Measurements from ENCODE around the gene STAT1. TPM values are rescaled to one million over a fixed set of nuclear protein-coding genes. Genes with fewer than 3 reads are reported as not detected.

STAT1 gene
- total RNA-seq, 1 experiment from 2014 or later: 76.5 TPM

DNA sequence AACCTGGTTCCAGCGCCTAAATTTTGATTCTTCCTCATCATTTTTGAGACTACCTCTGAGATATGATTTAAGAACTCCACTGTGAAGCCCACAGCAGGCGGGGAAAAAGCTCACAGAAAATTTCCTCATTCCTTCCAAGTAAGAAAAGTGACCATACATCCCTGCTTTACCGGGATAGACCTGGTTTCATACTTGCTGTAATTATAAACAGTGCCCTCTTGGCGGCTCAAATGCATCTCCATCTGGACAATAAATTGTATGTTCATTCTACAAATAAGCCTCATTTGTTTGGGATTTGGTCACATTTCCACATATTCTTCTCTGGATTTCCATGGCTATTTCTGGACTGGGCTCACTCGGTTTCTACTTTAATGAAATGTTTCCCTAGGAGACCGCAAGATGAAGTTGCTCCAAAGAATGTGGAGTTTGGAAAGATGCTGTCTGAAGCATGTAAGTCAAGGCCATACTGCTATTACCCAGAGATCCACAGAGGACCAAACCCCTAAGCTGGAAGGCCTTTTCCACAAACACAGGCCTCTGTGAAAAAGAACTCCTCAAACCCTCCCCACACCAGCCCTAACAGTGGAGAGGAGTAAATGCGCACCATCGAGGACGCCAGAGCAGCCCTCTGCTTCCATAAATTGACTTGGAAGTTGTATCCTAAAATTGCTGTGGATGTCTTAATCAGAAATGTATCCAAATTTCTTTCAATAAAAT, 13.9 kb downstream of the STAT1 start:
- no TSS peak for BruUV-seq (replicated peaks)

GRCh38 chr2:190999058-190999457, 14.9 kb downstream of the STAT1 start:
- Histone ChIP-seq H3K36me3 (ENCODE audit: insufficient read depth, low read length, poor library complexity, severe bottlenecking) (peaks cover 78% of the 10 kb centered on the region), H3K27me3 (replicated peaks; ENCODE audit: insufficient read depth, low read depth, low read length, poor library complexity) (no peaks in the 10 kb centered on the region), H3K4me1 (ENCODE audit: insufficient read depth, low read length, poor library complexity, severe bottlenecking) (no peaks in the 10 kb centered on the region), H3K4me3 (ENCODE audit: low read depth, low read length, poor library complexity, severe bottlenecking) (no peak overlapping the region), H3K9me3 (ENCODE audit: low read depth, low read length, poor library complexity, severe bottlenecking) (no peaks in the 10 kb centered on the region), H3K27ac (ENCODE audit: low read depth, low read length, poor library complexity, severe bottlenecking) (no peak overlapping the region)
- intact Hi-C loops (cut with micrococcal nuclease; ENCODE audit: unreplicated experiment): no loop called here
- no peak for DNase-seq (ENCODE audit: low spot score)
- TF ChIP-seq CTCF (conservative IDR thresholded peaks at IDR 0.05; ENCODE audit: low read depth, low read length) (no peak), EZH2 (IDR thresholded peaks at IDR 0.05; ENCODE audit: borderline replicate concordance, low read depth, low read length, poor library complexity, severe bottlenecking) (no peak)
- no TSS peak for BruUV-seq (replicated peaks)
- CTCF ChIA-PET: no interaction called here
- POLR2A ChIA-PET (ENCODE audit: low non-redundant PET): no interaction called here

More for the DNA sequence above, 13.9 kb downstream of the STAT1 start:
- H3K4me1 ChIP-seq (ENCODE audit: insufficient read depth, low read length, poor library complexity, severe bottlenecking): no peaks in the 10 kb centered on the region
- H3K27me3 ChIP-seq (replicated peaks; ENCODE audit: insufficient read depth, low read depth, low read length, poor library complexity): no peaks in the 10 kb centered on the region
- no peak overlapping the region for H3K27ac ChIP-seq (ENCODE audit: low read depth, low read length, poor library complexity, severe bottlenecking)
- H3K9me3 ChIP-seq (ENCODE audit: low read depth, low read length, poor library complexity, severe bottlenecking): no peaks in the 10 kb centered on the region
- TF ChIP-seq EZH2 (IDR thresholded peaks at IDR 0.05; ENCODE audit: borderline replicate concordance, low read depth, low read length, poor library complexity, severe bottlenecking): no peak
- peaks cover 83% of the 10 kb centered on the region for H3K36me3 ChIP-seq (ENCODE audit: insufficient read depth, low read length, poor library complexity, severe bottlenecking)
- intact Hi-C loops (cut with micrococcal nuclease; ENCODE audit: unreplicated experiment): no loop called here
- ChIA-PET CTCF (no interaction called here), POLR2A (ENCODE audit: low non-redundant PET) (no interaction called here)
- no peak overlapping the region for H3K4me3 ChIP-seq (ENCODE audit: low read depth, low read length, poor library complexity, severe bottlenecking)
- DNase-seq (ENCODE audit: low spot score): no peak

DNA sequence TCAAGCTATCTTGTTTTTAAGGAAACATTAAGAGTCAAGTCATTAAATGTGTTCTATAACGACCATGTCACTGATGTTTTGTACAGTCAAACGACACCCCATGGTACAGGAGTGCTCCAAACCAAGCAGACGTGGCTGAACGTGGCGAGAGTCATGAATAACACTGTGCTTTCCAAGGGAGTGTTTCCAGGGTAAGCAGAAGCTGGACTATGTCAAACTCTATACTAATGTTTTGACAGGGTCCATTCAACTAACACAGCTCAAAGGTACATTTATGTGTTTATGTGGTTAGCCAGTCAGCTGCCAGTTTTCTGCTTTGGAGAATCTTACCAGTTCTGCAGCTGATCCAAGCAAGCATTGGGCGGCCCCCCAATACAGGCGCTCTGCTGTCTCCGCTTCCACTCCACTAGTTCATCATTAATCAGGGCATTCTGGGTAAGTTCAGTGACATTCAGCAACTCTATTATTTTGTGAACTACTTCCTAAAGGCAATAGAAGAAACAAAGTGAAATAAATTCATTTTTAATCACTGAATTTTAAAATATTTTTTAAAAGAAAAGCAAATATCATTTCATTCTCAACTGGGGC, 16.4 kb downstream of the STAT1 start:
- TF ChIP-seq CTCF (conservative IDR thresholded peaks at IDR 0.05; ENCODE audit: low read depth, low read length) (no peak), EZH2 (IDR thresholded peaks at IDR 0.05; ENCODE audit: borderline replicate concordance, low read depth, low read length, poor library complexity, severe bottlenecking) (no peak)
- no peak overlapping the region for H3K4me3 ChIP-seq (ENCODE audit: low read depth, low read length, poor library complexity, severe bottlenecking)
- H3K36me3 ChIP-seq (ENCODE audit: insufficient read depth, low read length, poor library complexity, severe bottlenecking): peaks cover 76% of the 10 kb centered on the region
- CTCF ChIA-PET: no interaction called here
- POLR2A ChIA-PET (ENCODE audit: low non-redundant PET): no interaction called here
- no TSS peak for BruUV-seq (replicated peaks)
- DNase-seq (ENCODE audit: low spot score): no peak
- no peak overlapping the region for H3K27ac ChIP-seq (ENCODE audit: low read depth, low read length, poor library complexity, severe bottlenecking)
- intact Hi-C loops (cut with micrococcal nuclease; ENCODE audit: unreplicated experiment): loop anchor here (2.0 kb wide), 1 partner anchor 33 kb away; no protein-coding TSS in a partner anchor
- no peaks in the 10 kb centered on the region for H3K27me3 ChIP-seq (replicated peaks; ENCODE audit: insufficient read depth, low read depth, low read length, poor library complexity)
- no peaks in the 10 kb centered on the region for H3K4me1 ChIP-seq (ENCODE audit: insufficient read depth, low read length, poor library complexity, severe bottlenecking)
- H3K9me3 ChIP-seq (ENCODE audit: low read depth, low read length, poor library complexity, severe bottlenecking): no peaks in the 10 kb centered on the region
